OCI-LY3 (cell line): ENCODE results near the gene ITSN2.

Experiments
- EZH2phosphoT487 ChIP-seq: fragments of 200-600 bp; shearing (Covaris generic); IDR thresholded peaks from 2 replicates; pipeline ENCODE4 v1.6.1; 2018; ENCODE audit warnings: antibody characterized with exemption, mixed run types, low read depth
- TF ChIP-seq, protein P1 (sequence below): fragments of 200-600, 300-600 bp; sonication (generic); IDR thresholded peaks from 2 replicates; pipeline ENCODE4 v1.5.1; 2014; ENCODE audit warnings: antibody characterized with exemption, low read length, low read depth

- TF ChIP-seq, protein P1, sequence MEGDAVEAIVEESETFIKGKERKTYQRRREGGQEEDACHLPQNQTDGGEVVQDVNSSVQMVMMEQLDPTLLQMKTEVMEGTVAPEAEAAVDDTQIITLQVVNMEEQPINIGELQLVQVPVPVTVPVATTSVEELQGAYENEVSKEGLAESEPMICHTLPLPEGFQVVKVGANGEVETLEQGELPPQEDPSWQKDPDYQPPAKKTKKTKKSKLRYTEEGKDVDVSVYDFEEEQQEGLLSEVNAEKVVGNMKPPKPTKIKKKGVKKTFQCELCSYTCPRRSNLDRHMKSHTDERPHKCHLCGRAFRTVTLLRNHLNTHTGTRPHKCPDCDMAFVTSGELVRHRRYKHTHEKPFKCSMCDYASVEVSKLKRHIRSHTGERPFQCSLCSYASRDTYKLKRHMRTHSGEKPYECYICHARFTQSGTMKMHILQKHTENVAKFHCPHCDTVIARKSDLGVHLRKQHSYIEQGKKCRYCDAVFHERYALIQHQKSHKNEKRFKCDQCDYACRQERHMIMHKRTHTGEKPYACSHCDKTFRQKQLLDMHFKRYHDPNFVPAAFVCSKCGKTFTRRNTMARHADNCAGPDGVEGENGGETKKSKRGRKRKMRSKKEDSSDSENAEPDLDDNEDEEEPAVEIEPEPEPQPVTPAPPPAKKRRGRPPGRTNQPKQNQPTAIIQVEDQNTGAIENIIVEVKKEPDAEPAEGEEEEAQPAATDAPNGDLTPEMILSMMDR, result no peak
- TF ChIP-seq EZH2phosphoT487, result no peak
Observed at GRCh38 chr2:24191848-24192247, 168.5 kb downstream of the ITSN2 start.
